Cardiac septum (tissue), 1 donor: ENCODE data around the gene TRIM38. TPM values are rescaled to one million over a fixed set of nuclear protein-coding genes. Genes with fewer than 3 reads are reported as not detected.

Source experiments
- DNase-seq: peaks from one replicate; pipeline ENCODE4 v3.0.0-alpha.2; 2020; ENCODE audit warnings: low spot score
- intact Hi-C: fragments of 100-400 bp; cut with DNase I; formaldehyde crosslinking; loops from one replicate; pipeline ENCODE4 v1.14.0; 2022
- total RNA-seq: library from RNA; stranded (reverse); fragmentation: NEBNext Ultra II Directional; extraction: Animal tissue kit (Norgen Biotek cat#: 25700); gene quantifications from one replicate; pipeline ENCODE4 v1.2.1, GENCODE V29; 2021
- donor health status: DM: no; HTN: no; CAD: no.

The TRIM38 gene
- total RNA-seq, 1 donor from 2014 or later: 2.5 TPM

GRCh38 chr6:26021350-26022131, 58.9 kb downstream of the TRIM38 start:
- intact Hi-C loops: loop anchor here (10.0 kb wide), 1 partner anchor 1123 kb away; a partner anchor contains a TSS
- DNase-seq: peak; percentile 97

- intact Hi-C loops: loop anchor here (10.0 kb wide), 1 partner anchor 1123 kb away; a partner anchor contains a TSS
- DNase-seq: no peak
Measured at GRCh38 chr6:26022132-26022472, 59.5 kb downstream of the TRIM38 start.

GRCh38 chr6:26022737-26023136, 60.1 kb downstream of the TRIM38 start:
- DNase-seq: no peak
- intact Hi-C loops: loop anchor here (10.0 kb wide), 1 partner anchor 1122 kb away; a partner anchor contains a TSS

GRCh38 chr6:26024651-26025046, 62.0 kb downstream of the TRIM38 start:
- intact Hi-C loops: loop anchor here (10.0 kb wide), 1 partner anchor 1120 kb away; a partner anchor contains a TSS
- DNase-seq: no peak

GRCh38 chr6:26025047-26025893, 62.7 kb downstream of the TRIM38 start:
- intact Hi-C loops: loop anchor here (10.0 kb wide), 1 partner anchor 1120 kb away; a partner anchor contains a TSS
- DNase-seq: no peak

GRCh38 chr6:26025894-26026832, 63.6 kb downstream of the TRIM38 start:
- DNase-seq: peak; percentile 97
- intact Hi-C loops: loop anchor here (10.0 kb wide), 1 partner anchor 1119 kb away; a partner anchor contains a TSS

GRCh38 chr6:26026833-26027490, 64.4 kb downstream of the TRIM38 start:
- intact Hi-C loops: loop anchor here (1.0 to 10.0 kb wide), 2 partner anchors 29 to 1118 kb away; a partner anchor contains a TSS

GRCh38 chr6:26027491-26028211, 65.0 kb downstream of the TRIM38 start:
- DNase-seq: no peak
- intact Hi-C loops: loop anchor here (1.0 to 10.0 kb wide), 2 partner anchors 29 to 1117 kb away; a partner anchor contains a TSS

More at GRCh38 chr6:26026833-26027490, 64.4 kb downstream of the TRIM38 start:
- DNase-seq: peak; percentile 93

GRCh38 chr6:26028212-26028745, 65.7 kb downstream of the TRIM38 start:
- DNase-seq: no peak
- intact Hi-C loops: loop anchor here (10.0 kb wide), 1 partner anchor 1117 kb away; a partner anchor contains a TSS

- DNase-seq: no peak
- intact Hi-C loops: loop anchor here (10.0 kb wide), 1 partner anchor 1116 kb away; a partner anchor contains a TSS
Measured at GRCh38 chr6:26028746-26029569, 66.4 kb downstream of the TRIM38 start.

GRCh38 chr6:26029570-26029856, 66.9 kb downstream of the TRIM38 start:
- DNase-seq: no peak
- intact Hi-C loops: loop anchor here (10.0 kb wide), 1 partner anchor 1115 kb away; a partner anchor contains a TSS

- intact Hi-C loops: loop anchor here (10.0 kb wide), 2 partner anchors 1115 to 1785 kb away; a partner anchor contains a TSS
- DNase-seq: no peak
Measured at GRCh38 chr6:26029857-26030653, 67.5 kb downstream of the TRIM38 start.

GRCh38 chr6:26030716-26031115, 68.1 kb downstream of the TRIM38 start:
- intact Hi-C loops: loop anchor here (10.0 kb wide), 1 partner anchor 1784 kb away; a partner anchor contains a TSS

GRCh38 chr6:26031151-26031594, 68.6 kb downstream of the TRIM38 start:
- intact Hi-C loops: loop anchor here (10.0 kb wide), 1 partner anchor 1784 kb away; a partner anchor contains a TSS
- no peak for DNase-seq

More at GRCh38 chr6:26030716-26031115, 68.1 kb downstream of the TRIM38 start:
- no peak for DNase-seq

GRCh38 chr6:26031595-26032339, 69.2 kb downstream of the TRIM38 start:
- intact Hi-C loops: loop anchor here (2.0 to 10.0 kb wide), 3 partner anchors 125 to 1783 kb away; a partner anchor contains a TSS
- peak; percentile 86 for DNase-seq
